T-helper 2 cell treated with Interferon-gamma antibody and Interleukin-4, amounts not matched to agents 5 μg/mL and 100 μg/mL, for 36 hours (primary cell): Measurements from ENCODE around the gene CLIC1.

Experiments used
- DNase-seq: peaks from one replicate; pipeline ENCODE4 v3.0.0; 2021; ENCODE audit warnings: low spot score
- H3K27ac Mint-ChIP-seq: one replicate; pipeline ENCODE4 v1.8.0; 2021; ENCODE audit warnings: mild to moderate bottlenecking, mixed read lengths
- H3K27me3 Mint-ChIP-seq: one replicate; pipeline ENCODE4 v1.8.0; 2021; ENCODE audit warnings: low read depth, mixed read lengths
- H3K36me3 Mint-ChIP-seq: one replicate; pipeline ENCODE4 v1.8.0; 2021; ENCODE audit warnings: low read depth, mixed read lengths
- H3K4me1 Mint-ChIP-seq: one replicate; pipeline ENCODE4 v1.8.0; 2021; ENCODE audit warnings: low read depth, mixed read lengths
- H3K4me3 Mint-ChIP-seq: one replicate; pipeline ENCODE4 v1.8.0; 2022; ENCODE audit warnings: mild to moderate bottlenecking, moderate library complexity, mixed read lengths
- H3K9me3 Mint-ChIP-seq: one replicate; pipeline ENCODE4 v1.8.0; 2021; ENCODE audit warnings: mixed read lengths

Gene CLIC1

GRCh38 chr6:31736021-31736767 is at the start of gene CLIC1:
Gene CLIC1 (minus strand): TSS chr6:31736530. CDS start chr6:31736300, 230 bp downstream.
- Mint-ChIP-seq H3K36me3 (peaks cover 48% of the 10 kb centered on the region), H3K27me3 (no peaks in the 10 kb centered on the region), H3K27ac (peak within 1 kb of the TSS; percentile 97), H3K4me3 (peak within 1 kb of the TSS; percentile 95), H3K9me3 (no peaks in the 10 kb centered on the region), H3K4me1 (peaks cover 49% of the 10 kb centered on the region)
- DNase-seq, result peak; percentile 83

DNA sequence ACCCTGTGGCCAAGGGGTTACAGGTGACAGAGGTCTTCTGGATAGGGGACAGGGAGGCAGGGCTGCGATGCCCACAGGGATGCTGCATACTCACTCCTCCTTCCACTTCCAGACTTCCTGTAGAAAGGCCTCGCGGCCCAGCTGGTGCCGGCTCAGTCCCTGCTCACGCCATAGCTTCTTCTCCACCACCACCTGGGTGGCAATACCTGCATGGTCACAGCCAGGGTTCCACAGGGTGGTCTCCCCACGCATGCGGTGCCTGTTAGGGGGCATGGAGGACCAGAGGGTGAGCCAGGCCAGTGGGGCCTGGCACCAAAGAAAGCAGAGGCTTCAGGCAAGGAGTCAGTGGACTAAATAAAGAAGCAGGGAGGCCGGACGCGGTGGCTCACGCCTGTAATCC is 49.1 kb upstream of the CLIC1 start:
- Mint-ChIP-seq H3K36me3 (peaks cover 36% of the 10 kb centered on the region), H3K9me3 (no peaks in the 10 kb centered on the region), H3K27me3 (no peaks in the 10 kb centered on the region), H3K4me3 (no peak overlapping the region), H3K27ac (no peak overlapping the region), H3K4me1 (peaks cover 3% of the 10 kb centered on the region)
- DNase-seq, result no peak

DNA sequence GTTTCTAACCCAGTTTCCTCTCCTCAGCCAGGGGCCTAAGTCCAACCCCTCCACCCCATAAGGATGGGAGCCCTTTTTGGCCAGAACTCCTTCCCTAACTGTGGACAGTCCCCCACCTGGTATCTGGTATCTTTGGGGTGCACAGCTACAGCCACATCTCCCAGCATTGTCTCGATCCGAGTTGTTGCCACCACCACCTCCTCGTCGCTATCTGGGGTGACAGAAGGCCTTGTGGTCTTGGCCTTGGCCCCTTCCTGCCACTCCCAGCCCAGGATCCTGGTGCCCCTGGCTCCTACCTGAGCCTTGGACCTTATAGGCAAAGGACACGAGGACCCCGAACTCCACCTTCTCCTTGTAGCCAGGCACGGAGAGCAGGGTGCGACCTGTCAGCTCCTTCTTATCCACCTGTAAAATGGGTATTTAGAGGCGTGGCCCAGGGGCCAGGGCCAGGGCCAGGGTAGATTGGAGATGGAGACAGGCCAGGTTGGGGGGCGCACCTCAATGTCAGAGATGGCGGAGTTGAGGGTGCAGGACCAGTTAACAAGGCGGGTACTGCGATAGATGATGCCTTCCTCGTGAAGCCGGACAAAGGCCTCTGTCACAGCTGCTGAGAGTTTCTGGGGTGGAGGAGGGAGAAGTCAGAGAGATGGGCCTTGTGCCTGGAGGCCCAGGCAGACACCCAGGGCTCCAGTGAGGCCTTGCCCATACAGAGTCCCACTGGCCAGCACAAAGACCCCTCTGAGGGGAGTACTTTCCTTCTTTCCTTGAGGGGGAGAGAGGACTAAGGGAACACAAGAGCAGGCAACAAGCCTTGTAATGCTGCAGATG is 48.0 kb upstream of the CLIC1 start:
- Mint-ChIP-seq H3K27ac (peak overlapping the region; percentile 12), H3K9me3 (no peaks in the 10 kb centered on the region), H3K4me3 (no peak overlapping the region), H3K36me3 (peaks cover 35% of the 10 kb centered on the region), H3K4me1 (no peaks in the 10 kb centered on the region), H3K27me3 (no peaks in the 10 kb centered on the region)
- no peak for DNase-seq

DNA sequence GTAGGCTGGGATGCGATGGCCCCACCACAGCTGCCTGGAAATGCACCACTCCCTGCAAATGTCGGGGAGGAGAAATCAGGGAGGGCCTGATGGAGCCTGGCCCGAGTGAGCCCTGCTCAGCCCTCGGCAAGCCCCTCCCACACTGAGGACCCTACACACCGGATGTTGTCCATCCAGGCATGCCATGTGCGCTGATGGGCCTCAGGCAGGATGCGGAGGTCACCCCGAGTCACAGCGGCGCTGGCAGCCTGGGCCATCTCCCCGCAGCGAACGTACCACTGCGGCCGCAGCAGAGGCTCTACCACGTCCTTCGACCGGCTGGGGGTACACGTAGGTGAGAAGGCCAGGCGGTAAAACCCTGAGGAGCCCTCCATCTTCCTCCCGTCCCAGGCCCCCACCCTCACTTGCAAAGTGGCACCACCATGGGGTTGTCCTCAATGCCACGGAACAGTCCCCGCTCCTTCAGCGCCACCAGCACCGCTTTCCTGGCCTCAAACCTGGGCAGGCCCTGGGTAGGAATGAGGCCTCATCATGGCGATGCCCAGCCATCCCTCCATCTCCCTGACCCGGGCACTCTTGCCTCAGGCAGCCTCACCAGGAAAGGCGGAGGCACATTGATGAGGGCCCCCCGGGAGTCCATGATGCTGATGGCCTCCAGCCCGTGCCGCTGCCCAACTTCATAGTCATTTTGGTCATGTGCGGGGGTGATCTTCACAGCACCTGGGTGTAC is 46.0 kb upstream of the CLIC1 start:
- peaks cover 37% of the 10 kb centered on the region for H3K36me3 Mint-ChIP-seq
- no peak for DNase-seq
- peaks cover 6% of the 10 kb centered on the region for H3K4me1 Mint-ChIP-seq
- H3K27ac Mint-ChIP-seq, result no peak overlapping the region
- no peak overlapping the region for H3K4me3 Mint-ChIP-seq
- no peaks in the 10 kb centered on the region for H3K9me3 Mint-ChIP-seq
- H3K27me3 Mint-ChIP-seq, result no peaks in the 10 kb centered on the region

GRCh38 chr6:31781244-31782125 is 45.2 kb upstream of the CLIC1 start:
- DNase-seq, result no peak
- H3K4me3 Mint-ChIP-seq, result no peak overlapping the region
- H3K9me3 Mint-ChIP-seq, result no peaks in the 10 kb centered on the region
- peaks cover 13% of the 10 kb centered on the region for H3K4me1 Mint-ChIP-seq
- H3K27me3 Mint-ChIP-seq, result no peaks in the 10 kb centered on the region
- peaks cover 40% of the 10 kb centered on the region for H3K36me3 Mint-ChIP-seq
- no peak overlapping the region for H3K27ac Mint-ChIP-seq

- Mint-ChIP-seq H3K4me3 (no peak overlapping the region), H3K27me3 (no peaks in the 10 kb centered on the region), H3K9me3 (no peaks in the 10 kb centered on the region), H3K4me1 (peaks cover 17% of the 10 kb centered on the region), H3K27ac (no peak overlapping the region), H3K36me3 (peaks cover 38% of the 10 kb centered on the region)
- no peak for DNase-seq
Observed at GRCh38 chr6:31780507-31781243, 44.3 kb upstream of the CLIC1 start.

GRCh38 chr6:31779908-31780307 is 43.6 kb upstream of the CLIC1 start:
- no peaks in the 10 kb centered on the region for H3K9me3 Mint-ChIP-seq
- no peak overlapping the region for H3K4me3 Mint-ChIP-seq
- H3K4me1 Mint-ChIP-seq, result peaks cover 22% of the 10 kb centered on the region
- no peak overlapping the region for H3K27ac Mint-ChIP-seq
- H3K27me3 Mint-ChIP-seq, result no peaks in the 10 kb centered on the region
- H3K36me3 Mint-ChIP-seq, result peaks cover 37% of the 10 kb centered on the region
- no peak for DNase-seq

GRCh38 chr6:31778999-31779885 is 42.9 kb upstream of the CLIC1 start:
- H3K27me3 Mint-ChIP-seq, result no peaks in the 10 kb centered on the region
- H3K36me3 Mint-ChIP-seq, result peaks cover 33% of the 10 kb centered on the region
- H3K27ac Mint-ChIP-seq, result no peak overlapping the region
- no peak for DNase-seq
- peaks cover 22% of the 10 kb centered on the region for H3K4me1 Mint-ChIP-seq
- H3K9me3 Mint-ChIP-seq, result no peaks in the 10 kb centered on the region
- H3K4me3 Mint-ChIP-seq, result no peak overlapping the region

GRCh38 chr6:31778193-31778592 is 41.9 kb upstream of the CLIC1 start:
- Mint-ChIP-seq H3K4me3 (no peak overlapping the region), H3K27ac (no peak overlapping the region), H3K9me3 (no peaks in the 10 kb centered on the region)

GRCh38 chr6:31777667-31778050 is 41.3 kb upstream of the CLIC1 start:
- H3K9me3 Mint-ChIP-seq, result no peaks in the 10 kb centered on the region
- no peak overlapping the region for H3K4me3 Mint-ChIP-seq
- peak overlapping the region; percentile 71 for H3K27ac Mint-ChIP-seq
- H3K36me3 Mint-ChIP-seq, result peaks cover 25% of the 10 kb centered on the region
- DNase-seq, result no peak
- no peaks in the 10 kb centered on the region for H3K27me3 Mint-ChIP-seq
- peaks cover 26% of the 10 kb centered on the region for H3K4me1 Mint-ChIP-seq

More at GRCh38 chr6:31778193-31778592, 41.9 kb upstream of the CLIC1 start:
- peaks cover 29% of the 10 kb centered on the region for H3K36me3 Mint-ChIP-seq
- no peak for DNase-seq
- peaks cover 22% of the 10 kb centered on the region for H3K4me1 Mint-ChIP-seq
- H3K27me3 Mint-ChIP-seq, result no peaks in the 10 kb centered on the region

DNA sequence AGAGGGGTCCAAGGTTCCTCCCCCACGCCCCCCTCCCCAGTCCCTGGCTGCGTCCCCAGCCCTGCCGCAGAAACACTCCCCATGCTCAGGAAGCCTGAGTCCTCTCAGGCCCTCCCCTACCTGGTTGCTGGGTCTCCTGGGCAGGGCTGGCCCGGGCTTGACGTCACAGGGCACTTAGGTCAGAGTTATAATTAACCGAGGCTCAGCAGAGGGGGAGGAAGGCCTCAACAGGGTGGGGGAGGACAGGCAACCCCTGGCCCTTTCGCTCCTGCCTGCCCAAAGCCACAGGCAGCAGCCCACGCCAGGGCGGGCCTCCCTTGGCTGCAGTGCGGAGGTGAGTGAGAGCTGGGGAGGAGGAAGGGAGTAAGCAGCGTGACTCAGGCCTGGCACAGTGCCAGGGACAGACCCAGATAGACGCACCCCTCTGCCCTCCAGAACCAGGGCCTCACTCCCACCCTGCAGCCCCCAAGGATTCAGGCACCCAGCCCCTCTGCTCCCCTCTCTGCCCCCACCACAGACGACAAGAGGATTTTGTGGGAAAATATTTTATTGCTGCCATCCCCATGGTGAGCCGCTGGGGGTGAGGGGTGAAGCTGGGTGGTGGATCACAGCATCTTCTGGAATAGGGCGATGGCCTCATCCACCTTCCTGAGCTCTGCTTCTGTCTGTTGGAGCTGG is 40.8 kb upstream of the CLIC1 start, which contains the start of gene VWA7:
Gene VWA7 (minus strand): TSS at position 340 of the 678 bp plus-strand sequence. CDS start 549 bp downstream, outside the sequence.
- Mint-ChIP-seq H3K27me3 (no peaks in the 10 kb centered on the region), H3K9me3 (no peaks in the 10 kb centered on the region), H3K36me3 (peaks cover 21% of the 10 kb centered on the region), H3K4me1 (peaks cover 28% of the 10 kb centered on the region), H3K27ac (peak within 1 kb of the TSS; percentile 71), H3K4me3 (peak within 1 kb of the TSS; percentile 38)
- peak; percentile 89 for DNase-seq
